Measurements from ENCODE around the gene ZC3HAV1. TPM values are rescaled to one million over a fixed set of nuclear protein-coding genes. Genes with fewer than 3 reads are reported as not detected.

The ZC3HAV1 gene
- total and polyA plus RNA-seq, 2 experiments from 2014 or later, result 24.8 to 56.8 TPM

DNA sequence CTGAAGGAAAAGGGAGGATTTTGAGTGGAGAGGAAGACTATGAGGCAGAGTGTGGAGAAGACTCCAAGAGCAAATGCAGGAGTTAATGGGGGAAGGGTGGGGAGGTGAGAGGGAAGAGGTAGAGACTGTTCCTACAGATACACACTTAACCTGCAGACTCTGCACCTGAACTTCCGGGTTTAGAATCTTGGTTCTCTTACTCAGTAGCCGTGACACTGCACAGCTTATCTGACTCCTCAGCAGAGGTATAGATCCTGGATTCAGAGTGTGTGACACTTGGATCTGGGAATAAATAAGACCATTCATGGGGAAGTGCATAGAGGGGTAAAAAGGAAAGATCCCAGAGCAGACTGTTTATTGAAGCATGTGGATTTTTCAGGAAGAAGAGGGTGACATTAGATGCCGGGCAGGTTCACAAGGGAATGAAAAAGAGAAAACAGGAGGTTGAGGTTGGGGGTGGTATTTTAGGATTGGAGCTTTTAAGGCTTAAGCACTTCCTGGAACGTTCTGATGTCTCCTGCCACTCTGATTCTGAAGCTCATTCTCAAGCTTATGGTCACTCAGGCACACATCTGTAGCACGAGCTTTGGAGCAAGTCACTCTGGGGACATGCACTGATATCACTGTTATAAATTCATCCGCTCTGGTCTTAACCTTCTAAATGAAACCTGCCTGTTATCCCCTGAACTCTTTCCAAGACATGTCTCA, 68.0 kb downstream of the ZC3HAV1 start:
- DNase-seq (ENCODE audit: low spot score) (no peak), ATAC-seq (no peak)
- Histone ChIP-seq H3F3A (replicated peaks; ENCODE audit: low read depth) (no peaks in the 10 kb centered on the region; the same call in 1 of the 2 replicates), H3K27me3 (ENCODE audit: insufficient read depth) (no peaks in the 10 kb centered on the region), H3K4me1 (ENCODE audit: insufficient read depth) (peaks cover 15% of the 10 kb centered on the region), H3K36me3 (ENCODE audit: insufficient read depth) (peaks cover 5% of the 10 kb centered on the region; the same call in 1 of the 2 replicates), H3K4me2 (no peak overlapping the region), H3K4me3 (no peak overlapping the region), H4K20me1 (replicated peaks; ENCODE audit: insufficient read depth) (no peaks in the 10 kb centered on the region), H3K27ac (ENCODE audit: low read depth) (no peak overlapping the region), H3K9me2 (ENCODE audit: insufficient read depth) (no peaks in the 10 kb centered on the region), H2AFZ (no peak overlapping the region), H3K79me2 (replicated peaks; ENCODE audit: insufficient read depth) (no peaks in the 10 kb centered on the region)
- no peak for TF ChIP-seq ZNF114 (CRISPR knock-in tag; IDR thresholded peaks at IDR 0.05)
- TF ChIP-seq STAT1 (IDR thresholded peaks at IDR 0.05; ENCODE audit: unreplicated experiment), result no peak
- no peak for TF ChIP-seq NANOG (IDR thresholded peaks at IDR 0.05; ENCODE audit: borderline replicate concordance)
- no peak for TF ChIP-seq EZH2 (IDR thresholded peaks at IDR 0.05; ENCODE audit: low read depth, unreplicated experiment)
- no peak for TF ChIP-seq ZNF331 (CRISPR knock-in tag; IDR thresholded peaks at IDR 0.05; ENCODE audit: low read depth)
- no peak for TF ChIP-seq EZH2phosphoT487 (IDR thresholded peaks at IDR 0.05; ENCODE audit: unreplicated experiment)
- TF ChIP-seq CREB1 (CRISPR knock-in tag; IDR thresholded peaks at IDR 0.05; ENCODE audit: low read depth), result no peak
- TF ChIP-seq JUNB (IDR thresholded peaks at IDR 0.05; ENCODE audit: unreplicated experiment), result no peak
- TF ChIP-seq, protein P1, sequence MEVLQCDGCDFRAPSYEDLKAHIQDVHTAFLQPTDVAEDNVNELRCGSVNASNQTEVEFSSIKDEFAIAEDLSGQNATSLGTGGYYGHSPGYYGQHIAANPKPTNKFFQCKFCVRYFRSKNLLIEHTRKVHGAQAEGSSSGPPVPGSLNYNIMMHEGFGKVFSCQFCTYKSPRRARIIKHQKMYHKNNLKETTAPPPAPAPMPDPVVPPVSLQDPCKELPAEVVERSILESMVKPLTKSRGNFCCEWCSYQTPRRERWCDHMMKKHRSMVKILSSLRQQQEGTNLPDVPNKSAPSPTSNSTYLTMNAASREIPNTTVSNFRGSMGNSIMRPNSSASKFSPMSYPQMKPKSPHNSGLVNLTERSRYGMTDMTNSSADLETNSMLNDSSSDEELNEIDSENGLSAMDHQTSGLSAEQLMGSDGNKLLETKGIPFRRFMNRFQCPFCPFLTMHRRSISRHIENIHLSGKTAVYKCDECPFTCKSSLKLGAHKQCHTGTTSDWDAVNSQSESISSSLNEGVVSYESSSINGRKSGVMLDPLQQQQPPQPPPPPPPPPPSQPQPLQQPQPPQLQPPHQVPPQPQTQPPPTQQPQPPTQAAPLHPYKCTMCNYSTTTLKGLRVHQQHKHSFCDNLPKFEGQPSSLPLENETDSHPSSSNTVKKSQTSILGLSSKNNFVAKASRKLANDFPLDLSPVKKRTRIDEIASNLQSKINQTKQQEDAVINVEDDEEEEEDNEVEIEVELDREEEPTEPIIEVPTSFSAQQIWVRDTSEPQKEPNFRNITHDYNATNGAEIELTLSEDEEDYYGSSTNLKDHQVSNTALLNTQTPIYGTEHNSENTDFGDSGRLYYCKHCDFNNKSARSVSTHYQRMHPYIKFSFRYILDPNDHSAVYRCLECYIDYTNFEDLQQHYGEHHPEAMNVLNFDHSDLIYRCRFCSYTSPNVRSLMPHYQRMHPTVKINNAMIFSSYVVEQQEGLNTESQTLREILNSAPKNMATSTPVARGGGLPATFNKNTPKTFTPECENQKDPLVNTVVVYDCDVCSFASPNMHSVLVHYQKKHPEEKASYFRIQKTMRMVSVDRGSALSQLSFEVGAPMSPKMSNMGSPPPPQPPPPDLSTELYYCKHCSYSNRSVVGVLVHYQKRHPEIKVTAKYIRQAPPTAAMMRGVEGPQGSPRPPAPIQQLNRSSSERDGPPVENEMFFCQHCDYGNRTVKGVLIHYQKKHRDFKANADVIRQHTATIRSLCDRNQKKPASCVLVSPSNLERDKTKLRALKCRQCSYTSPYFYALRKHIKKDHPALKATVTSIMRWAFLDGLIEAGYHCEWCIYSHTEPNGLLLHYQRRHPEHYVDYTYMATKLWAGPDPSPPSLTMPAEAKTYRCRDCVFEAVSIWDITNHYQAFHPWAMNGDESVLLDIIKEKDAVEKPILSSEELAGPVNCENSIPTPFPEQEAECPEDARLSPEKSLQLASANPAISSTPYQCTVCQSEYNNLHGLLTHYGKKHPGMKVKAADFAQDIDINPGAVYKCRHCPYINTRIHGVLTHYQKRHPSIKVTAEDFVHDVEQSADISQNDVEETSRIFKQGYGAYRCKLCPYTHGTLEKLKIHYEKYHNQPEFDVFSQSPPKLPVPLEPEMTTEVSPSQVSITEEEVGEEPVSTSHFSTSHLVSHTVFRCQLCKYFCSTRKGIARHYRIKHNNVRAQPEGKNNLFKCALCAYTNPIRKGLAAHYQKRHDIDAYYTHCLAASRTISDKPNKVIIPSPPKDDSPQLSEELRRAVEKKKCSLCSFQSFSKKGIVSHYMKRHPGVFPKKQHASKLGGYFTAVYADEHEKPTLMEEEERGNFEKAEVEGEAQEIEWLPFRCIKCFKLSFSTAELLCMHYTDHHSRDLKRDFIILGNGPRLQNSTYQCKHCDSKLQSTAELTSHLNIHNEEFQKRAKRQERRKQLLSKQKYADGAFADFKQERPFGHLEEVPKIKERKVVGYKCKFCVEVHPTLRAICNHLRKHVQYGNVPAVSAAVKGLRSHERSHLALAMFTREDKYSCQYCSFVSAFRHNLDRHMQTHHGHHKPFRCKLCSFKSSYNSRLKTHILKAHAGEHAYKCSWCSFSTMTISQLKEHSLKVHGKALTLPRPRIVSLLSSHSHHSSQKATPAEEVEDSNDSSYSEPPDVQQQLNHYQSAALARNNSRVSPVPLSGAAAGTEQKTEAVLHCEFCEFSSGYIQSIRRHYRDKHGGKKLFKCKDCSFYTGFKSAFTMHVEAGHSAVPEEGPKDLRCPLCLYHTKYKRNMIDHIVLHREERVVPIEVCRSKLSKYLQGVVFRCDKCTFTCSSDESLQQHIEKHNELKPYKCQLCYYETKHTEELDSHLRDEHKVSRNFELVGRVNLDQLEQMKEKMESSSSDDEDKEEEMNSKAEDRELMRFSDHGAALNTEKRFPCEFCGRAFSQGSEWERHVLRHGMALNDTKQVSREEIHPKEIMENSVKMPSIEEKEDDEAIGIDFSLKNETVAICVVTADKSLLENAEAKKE (CRISPR knock-in tag; IDR thresholded peaks at IDR 0.05), result no peak
- TF ChIP-seq POLR2AphosphoS5 (IDR thresholded peaks at IDR 0.05; ENCODE audit: low read depth), result no peak
- TF ChIP-seq, protein P2, sequence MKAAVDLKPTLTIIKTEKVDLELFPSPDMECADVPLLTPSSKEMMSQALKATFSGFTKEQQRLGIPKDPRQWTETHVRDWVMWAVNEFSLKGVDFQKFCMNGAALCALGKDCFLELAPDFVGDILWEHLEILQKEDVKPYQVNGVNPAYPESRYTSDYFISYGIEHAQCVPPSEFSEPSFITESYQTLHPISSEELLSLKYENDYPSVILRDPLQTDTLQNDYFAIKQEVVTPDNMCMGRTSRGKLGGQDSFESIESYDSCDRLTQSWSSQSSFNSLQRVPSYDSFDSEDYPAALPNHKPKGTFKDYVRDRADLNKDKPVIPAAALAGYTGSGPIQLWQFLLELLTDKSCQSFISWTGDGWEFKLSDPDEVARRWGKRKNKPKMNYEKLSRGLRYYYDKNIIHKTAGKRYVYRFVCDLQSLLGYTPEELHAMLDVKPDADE (IDR thresholded peaks at IDR 0.05), result no peak
- TF ChIP-seq, protein P3, sequence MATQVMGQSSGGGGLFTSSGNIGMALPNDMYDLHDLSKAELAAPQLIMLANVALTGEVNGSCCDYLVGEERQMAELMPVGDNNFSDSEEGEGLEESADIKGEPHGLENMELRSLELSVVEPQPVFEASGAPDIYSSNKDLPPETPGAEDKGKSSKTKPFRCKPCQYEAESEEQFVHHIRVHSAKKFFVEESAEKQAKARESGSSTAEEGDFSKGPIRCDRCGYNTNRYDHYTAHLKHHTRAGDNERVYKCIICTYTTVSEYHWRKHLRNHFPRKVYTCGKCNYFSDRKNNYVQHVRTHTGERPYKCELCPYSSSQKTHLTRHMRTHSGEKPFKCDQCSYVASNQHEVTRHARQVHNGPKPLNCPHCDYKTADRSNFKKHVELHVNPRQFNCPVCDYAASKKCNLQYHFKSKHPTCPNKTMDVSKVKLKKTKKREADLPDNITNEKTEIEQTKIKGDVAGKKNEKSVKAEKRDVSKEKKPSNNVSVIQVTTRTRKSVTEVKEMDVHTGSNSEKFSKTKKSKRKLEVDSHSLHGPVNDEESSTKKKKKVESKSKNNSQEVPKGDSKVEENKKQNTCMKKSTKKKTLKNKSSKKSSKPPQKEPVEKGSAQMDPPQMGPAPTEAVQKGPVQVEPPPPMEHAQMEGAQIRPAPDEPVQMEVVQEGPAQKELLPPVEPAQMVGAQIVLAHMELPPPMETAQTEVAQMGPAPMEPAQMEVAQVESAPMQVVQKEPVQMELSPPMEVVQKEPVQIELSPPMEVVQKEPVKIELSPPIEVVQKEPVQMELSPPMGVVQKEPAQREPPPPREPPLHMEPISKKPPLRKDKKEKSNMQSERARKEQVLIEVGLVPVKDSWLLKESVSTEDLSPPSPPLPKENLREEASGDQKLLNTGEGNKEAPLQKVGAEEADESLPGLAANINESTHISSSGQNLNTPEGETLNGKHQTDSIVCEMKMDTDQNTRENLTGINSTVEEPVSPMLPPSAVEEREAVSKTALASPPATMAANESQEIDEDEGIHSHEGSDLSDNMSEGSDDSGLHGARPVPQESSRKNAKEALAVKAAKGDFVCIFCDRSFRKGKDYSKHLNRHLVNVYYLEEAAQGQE (IDR thresholded peaks at IDR 0.05; ENCODE audit: unreplicated experiment), result no peak
- no peak for TF ChIP-seq CTCF (conservative IDR thresholded peaks at IDR 0.05; ENCODE audit: low read depth in 2 of 2)
- Mint-ChIP-seq H3K4me3 (no peak overlapping the region), H3K36me3 (ENCODE audit: low read depth) (peaks cover 4% of the 10 kb centered on the region; the same call in 2 of the 3 replicates), H3K9me3 (no peaks in the 10 kb centered on the region), H3K27ac (no peak overlapping the region), H3K27me3 (ENCODE audit: insufficient read depth, low read depth, poor library complexity) (peaks cover 7% of the 10 kb centered on the region), H3K4me1 (peaks cover 27% of the 10 kb centered on the region)
